Sigmoid colon (tissue), 4 donors: ENCODE results near the gene GPC5.

Experiments
- EP300 ChIP-seq, 4 donors: sonication (generic); formaldehyde crosslinking; IDR thresholded peaks; one replicate each; pipeline ENCODE4 v1.6.1; 2017; ENCODE audit warnings: antibody characterized with exemption in 4 of 4
- POLR2A ChIP-seq, 2 donors: fragments of 450-650 bp; IDR thresholded peaks; one replicate each; pipeline ENCODE4 v1.6.1; 2016; ENCODE audit warnings: antibody characterized with exemption in 2 of 2, mild to moderate bottlenecking in 2 of 2, moderate library complexity in 2 of 2
- TF ChIP-seq, protein P1 (sequence below), 4 experiments: fragments of 450-650 bp in 3 of 4; fragments of 200-600 bp in 1 of 4; IDR thresholded peaks; one replicate each; pipeline ENCODE4 v1.5.1; 2016 to 2019; ENCODE audit warnings: antibody characterized with exemption in 4 of 4, mild to moderate bottlenecking in 3 of 4, moderate library complexity in 2 of 4

DNA sequence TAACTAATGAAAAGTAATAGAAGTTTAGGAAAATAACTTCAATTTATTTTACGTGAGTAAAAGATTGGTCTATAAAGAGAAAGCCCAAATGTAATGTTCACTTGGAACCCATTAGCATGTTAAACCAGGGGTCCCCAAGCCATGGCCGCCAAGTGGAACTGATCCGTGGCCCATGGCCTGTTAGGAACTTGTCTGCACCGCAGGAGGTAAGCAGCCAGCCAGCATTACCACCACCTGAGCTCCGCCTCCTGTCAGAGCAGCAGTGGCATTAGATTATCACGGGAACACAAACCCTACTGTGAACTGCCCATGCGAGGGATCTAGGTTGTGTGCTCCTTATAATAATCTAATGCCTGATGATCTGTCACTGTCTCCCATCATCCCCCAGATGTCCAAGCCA, 1009.4 kb downstream of the GPC5 start:
- TF ChIP-seq, protein P1, sequence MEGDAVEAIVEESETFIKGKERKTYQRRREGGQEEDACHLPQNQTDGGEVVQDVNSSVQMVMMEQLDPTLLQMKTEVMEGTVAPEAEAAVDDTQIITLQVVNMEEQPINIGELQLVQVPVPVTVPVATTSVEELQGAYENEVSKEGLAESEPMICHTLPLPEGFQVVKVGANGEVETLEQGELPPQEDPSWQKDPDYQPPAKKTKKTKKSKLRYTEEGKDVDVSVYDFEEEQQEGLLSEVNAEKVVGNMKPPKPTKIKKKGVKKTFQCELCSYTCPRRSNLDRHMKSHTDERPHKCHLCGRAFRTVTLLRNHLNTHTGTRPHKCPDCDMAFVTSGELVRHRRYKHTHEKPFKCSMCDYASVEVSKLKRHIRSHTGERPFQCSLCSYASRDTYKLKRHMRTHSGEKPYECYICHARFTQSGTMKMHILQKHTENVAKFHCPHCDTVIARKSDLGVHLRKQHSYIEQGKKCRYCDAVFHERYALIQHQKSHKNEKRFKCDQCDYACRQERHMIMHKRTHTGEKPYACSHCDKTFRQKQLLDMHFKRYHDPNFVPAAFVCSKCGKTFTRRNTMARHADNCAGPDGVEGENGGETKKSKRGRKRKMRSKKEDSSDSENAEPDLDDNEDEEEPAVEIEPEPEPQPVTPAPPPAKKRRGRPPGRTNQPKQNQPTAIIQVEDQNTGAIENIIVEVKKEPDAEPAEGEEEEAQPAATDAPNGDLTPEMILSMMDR (IDR thresholded peaks at IDR 0.05), result no peak
- TF ChIP-seq POLR2A (IDR thresholded peaks at IDR 0.05), result no peak
- no peak for TF ChIP-seq EP300 (IDR thresholded peaks at IDR 0.05)
